GM12878 (cell line): Measurements from ENCODE around the gene SLC37A1. TPM values are rescaled to one million over a fixed set of nuclear protein-coding genes. Genes with fewer than 3 reads are reported as not detected.

ENCODE experiments used
- ATAC-seq: fragments of 200-7000 bp; cut with Tn5 transposase; 3 replicates; pipeline ENCODE4 v1.9.1; 2020; ENCODE audit warnings: mild to moderate bottlenecking, moderate library complexity
- BruUV-seq: library from RNA; stranded (reverse); fragments of 400-500 nt; replicated peaks from 2 replicates; lab custom pipeline; 2021; lab: Mats Ljungman, UMichigan
- CTCF ChIA-PET: fragments of 300-600 bp; sonication (Branson Sonifier 250); formaldehyde crosslinking; extraction: SDS; loops from one replicate; lab custom pipeline; 2021; ENCODE audit warnings: inconsistent platforms; lab: Yijun Ruan, JAX
- POLR2A ChIA-PET: fragments of 350-600 bp; formaldehyde crosslinking; extraction: SDS; loops from one replicate; lab custom pipeline; 2021; ENCODE audit warnings: inconsistent platforms; lab: Charles Lee
- RAD21 ChIA-PET: fragments of 300-600 bp; sonication (Branson Sonifier 250); formaldehyde crosslinking; loops from one replicate; lab custom pipeline; 2023; ENCODE audit warnings: antibody characterized with exemption; ENCODE audit not compliant: unreplicated experiment; lab: Charles Lee
- SMC1A ChIA-PET: fragments of 300-600 bp; sonication (Branson Sonifier 250); formaldehyde crosslinking; loops from one replicate; lab custom pipeline; 2023; ENCODE audit not compliant: unreplicated experiment, uncharacterized antibody; lab: Charles Lee
- DNase-seq: peaks from one replicate; pipeline ENCODE4 v3.0.0-alpha.2; 2011; ENCODE audit warnings: low read depth, low spot score
- FAIRE-seq: peaks from 3 replicates; lab custom pipeline; 2011; peaks lifted over from hg19 to GRCh38; lab: Jason Lieb, UNC
- H2AFZ ChIP-seq: 2 replicates; pipeline ENCODE4 v1.6.0; 2011; ENCODE audit warnings: low read depth, low read length, control low read depth; ENCODE audit not compliant: control insufficient read depth
- H3K27ac ChIP-seq: 2 replicates; pipeline ENCODE4 v1.5.1; 2011; ENCODE audit warnings: control low read depth; ENCODE audit not compliant: control insufficient read depth, insufficient read depth
- H3K27me3 ChIP-seq, 2 experiments: replicated peaks in 1 of 2; 2 replicates each; pipeline versions ENCODE4 v1.6.0 to v1.6.1; 2011; ENCODE audit warnings: low read length in 1 of 2; ENCODE audit not compliant: control insufficient read depth in 2 of 2, insufficient read depth in 2 of 2
- H3K36me3 ChIP-seq, 2 experiments: 2 replicates each; pipeline ENCODE4 v1.5.1; 2011; ENCODE audit warnings: low read length in 1 of 2; ENCODE audit not compliant: control insufficient read depth in 2 of 2, insufficient read depth in 2 of 2
- H3K4me1 ChIP-seq: 2 replicates; pipeline ENCODE4 v1.6.1; 2011; ENCODE audit warnings: mild to moderate bottlenecking, low read length, moderate library complexity, mixed read lengths; ENCODE audit not compliant: control insufficient read depth, insufficient read depth
- H3K4me2 ChIP-seq: 2 replicates; pipeline ENCODE4 v1.6.0; 2011; ENCODE audit warnings: control low read depth; ENCODE audit not compliant: control insufficient read depth, insufficient read depth
- H3K4me3 ChIP-seq: fragments of 200-600 bp; sonication (generic); 2 replicates; pipeline ENCODE4 v1.5.1; 2016
- H3K79me2 ChIP-seq: 2 replicates; pipeline ENCODE4 v1.6.0; 2011; ENCODE audit warnings: low read length; ENCODE audit not compliant: control insufficient read depth, insufficient read depth
- H3K9ac ChIP-seq: 2 replicates; pipeline ENCODE4 v1.8.0; 2011; ENCODE audit warnings: low read length, control low read depth, mixed read lengths; ENCODE audit not compliant: control insufficient read depth, insufficient read depth
- H3K9me3 ChIP-seq: replicated peaks from 3 replicates; pipeline ENCODE4 v1.5.1; 2011; ENCODE audit warnings: mild to moderate bottlenecking, low read length; ENCODE audit not compliant: control insufficient read depth, insufficient read depth
- H4K20me1 ChIP-seq: 2 replicates; pipeline ENCODE4 v1.6.0; 2011; ENCODE audit not compliant: control insufficient read depth, insufficient read depth
- HDAC6 ChIP-seq: fragments of 200-600 bp; sonication (generic); IDR thresholded peaks from one replicate; pipeline ENCODE4 v1.8.0; 2017; ENCODE audit warnings: antibody characterized with exemption; ENCODE audit not compliant: unreplicated experiment
- SIX5 ChIP-seq: IDR thresholded peaks from 2 replicates; pipeline ENCODE4 v1.6.1; 2011; ENCODE audit warnings: mild to moderate bottlenecking, low read depth, low read length, moderate library complexity; ENCODE audit not compliant: severe bottlenecking
- SREBF2 ChIP-seq: IDR thresholded peaks from 2 replicates; pipeline ENCODE4 v1.6.1; 2012; ENCODE audit warnings: mild to moderate bottlenecking, low read length
- WGBS: methylation state at CpG from one replicate; pipeline ENCODE4 v1.1.6; 2016; ENCODE audit warnings: low lambda C conversion rate; ENCODE audit not compliant: insufficient replicate concordance, insufficient coverage; ENCODE audit errors: missing lambda C conversion rate; 5-methylcytosine and 5-hydroxymethylcytosine counted together
- in situ Hi-C: fragments of 300-500 bp; cut with MboI; formaldehyde crosslinking; loops from 9 replicates; pipeline ENCODE4 v1.14.3; 2018; ENCODE audit warnings: mixed read lengths
- intact Hi-C: fragments of 100-400 bp; cut with micrococcal nuclease; formaldehyde crosslinking; loops from one replicate; pipeline ENCODE4 v1.14.2; 2022; ENCODE audit not compliant: unreplicated experiment
- polyA plus RNA-seq, 11 experiments: library from polyadenylated mRNA; depleted of rRNA in 4 of 11; unstranded in 6 of 11; stranded (reverse) in 5 of 11; fragments of >200 nt; fragmentation: Nextera tagmentation in 4 of 11; fragmentation: Illumina TruSeq in 1 of 11; extraction: Ambion mirVana in 4 of 11; extraction: Trizol in 1 of 11; gene quantifications; 1 replicate in 1 of 11; 2 replicates in 10 of 11; pipeline versions ENCODE4 v1.2.1 to v1.2.3, GENCODE V29; 2011 to 2016; ENCODE audit warnings: inconsistent platforms in 2 of 11, missing spikeins in 2 of 11, low read depth in 1 of 11
- total RNA-seq, 4 experiments: library from RNA; depleted of rRNA in 3 of 4; stranded (reverse); fragments of >200 nt in 3 of 4; fragmentation: Illumina TruSeq in 1 of 4; extraction: Trizol in 1 of 4; gene quantifications; 2 replicates each; pipeline versions ENCODE4 v1.2.1 to v1.2.3, GENCODE V29; 2013 to 2021
- TF ChIP-seq, protein P1 (sequence below): IDR thresholded peaks from 2 replicates; pipeline ENCODE4 v1.6.1; 2012; ENCODE audit warnings: mild to moderate bottlenecking, low read depth, low read length
- TF ChIP-seq, protein P2 (sequence below): fragments of 450-650 bp; IDR thresholded peaks from 2 replicates; pipeline ENCODE4 v1.6.1; 2016; ENCODE audit warnings: mild to moderate bottlenecking, moderate library complexity, borderline replicate concordance
- TF ChIP-seq, protein P3 (sequence below): IDR thresholded peaks from 2 replicates; pipeline ENCODE4 v1.6.1; 2012; ENCODE audit warnings: improper control_type of control experiment, low read depth, low read length; ENCODE audit not compliant: insufficient replicate concordance

SLC37A1 gene
- total and polyA plus RNA-seq, 10 of the 15 experiments (the other 5 are each of a cell fraction or from before 2014, with no cell fraction given), result 1.1 to 35.5 (median 24.4) TPM

DNA sequence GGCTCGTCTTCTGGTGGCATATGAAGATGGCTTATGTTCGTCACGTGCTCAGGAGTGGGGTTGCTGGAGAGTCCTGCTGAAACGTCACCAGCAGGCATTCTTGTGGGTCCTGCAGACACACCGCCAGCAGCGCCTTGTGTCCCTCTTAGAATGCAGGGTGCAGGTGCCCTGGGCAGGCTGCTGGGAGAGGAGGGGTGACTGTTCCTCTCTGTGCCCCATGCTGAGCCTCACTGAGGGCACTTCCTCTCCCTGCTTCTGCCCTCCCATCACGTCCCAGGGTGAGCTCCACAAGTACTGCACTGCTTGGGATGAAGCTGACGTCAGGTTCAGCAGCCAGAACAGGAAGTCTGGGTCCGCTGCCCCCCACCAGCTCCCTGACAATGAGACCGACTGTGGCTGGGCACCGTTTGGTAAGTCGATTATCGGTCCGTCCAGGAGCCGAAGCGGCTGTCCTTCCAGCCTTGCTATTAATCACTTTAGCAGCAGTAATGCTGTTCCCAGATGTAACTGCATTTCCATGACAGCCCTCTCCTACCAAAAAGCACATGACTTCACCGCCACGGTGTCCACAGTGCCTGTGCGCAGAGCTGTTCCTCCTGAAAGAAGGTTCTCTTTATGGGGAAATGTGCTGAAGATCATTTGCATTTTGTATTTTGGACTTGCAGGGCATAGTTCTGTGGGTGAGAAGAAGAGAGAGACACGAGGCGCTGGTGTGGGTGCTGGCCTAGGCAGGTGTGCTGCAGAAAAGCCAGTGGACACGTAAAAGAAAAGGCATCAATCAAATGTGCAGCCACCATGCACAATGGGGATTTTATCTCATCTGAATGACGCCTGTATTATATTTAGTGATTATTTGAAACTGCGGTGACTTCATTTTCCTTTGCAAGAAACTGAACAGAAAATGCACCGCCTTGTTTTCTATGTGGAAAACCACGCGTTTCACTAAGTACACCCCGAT lies 21.0 kb downstream of the SLC37A1 start:
- H3K27me3 ChIP-seq, result no peaks in the 10 kb centered on the region
- ChIA-PET SMC1A (interaction anchor here (0.9 to 9.1 kb wide), 19 partner anchors 11 to 276 kb away, joined by 3 to 268 read pairs (median 10); partner anchors contain the start of gene SLC37A1), CTCF (interaction anchor here (0.6 to 7.6 kb wide), 13 partner anchors 9 to 296 kb away, joined by 3 to 168 read pairs (median 23); partner anchors contain the start of gene SLC37A1), POLR2A (interaction anchor here (0.9 to 6.0 kb wide), 12 partner anchors 9 to 301 kb away, joined by 3 to 71 read pairs (median 8); partner anchors contain the start of gene SLC37A1), RAD21 (interaction anchor here (1.0 to 6.6 kb wide), 27 partner anchors 9 to 361 kb away, joined by 3 to 146 read pairs (median 9); partner anchors contain the start of genes RSPH1 and SLC37A1)
- peak overlapping the region; percentile 76 for H3K27ac ChIP-seq
- DNase-seq (peak; percentile 80), FAIRE-seq (peak; percentile 75), ATAC-seq (peak; percentile 73)
- peak overlapping the region; percentile 38 for H3K4me2 ChIP-seq
- no peaks in the 10 kb centered on the region for H3K9me3 ChIP-seq
- peak overlapping the region; percentile 41 for H2AFZ ChIP-seq
- intact Hi-C loops, result loop anchor here (1.0 to 5.0 kb wide), 2 partner anchors 10 to 297 kb away; no protein-coding TSS in a partner anchor
- peak overlapping the region; percentile 47; the same call in 1 of the 2 replicates for H3K4me3 ChIP-seq
- BruUV-seq, result TSS peak; percentile 73
- peaks cover 71% of the 10 kb centered on the region for H3K4me1 ChIP-seq
- peaks cover 16 to 18% of the 10 kb centered on the region in 2 experiments for H3K36me3 ChIP-seq
- in situ Hi-C loops, result loop anchor here (5.0 kb wide), 3 partner anchors 227 to 387 kb away; no protein-coding TSS in a partner anchor
- peaks cover 19% of the 10 kb centered on the region for H3K79me2 ChIP-seq
- H3K9ac ChIP-seq, result peak overlapping the region; percentile 9
- WGBS, result 1% methylated on average over 28 of the region's 28 CpGs
- no peaks in the 10 kb centered on the region for H4K20me1 ChIP-seq
- TF ChIP-seq, protein P1, sequence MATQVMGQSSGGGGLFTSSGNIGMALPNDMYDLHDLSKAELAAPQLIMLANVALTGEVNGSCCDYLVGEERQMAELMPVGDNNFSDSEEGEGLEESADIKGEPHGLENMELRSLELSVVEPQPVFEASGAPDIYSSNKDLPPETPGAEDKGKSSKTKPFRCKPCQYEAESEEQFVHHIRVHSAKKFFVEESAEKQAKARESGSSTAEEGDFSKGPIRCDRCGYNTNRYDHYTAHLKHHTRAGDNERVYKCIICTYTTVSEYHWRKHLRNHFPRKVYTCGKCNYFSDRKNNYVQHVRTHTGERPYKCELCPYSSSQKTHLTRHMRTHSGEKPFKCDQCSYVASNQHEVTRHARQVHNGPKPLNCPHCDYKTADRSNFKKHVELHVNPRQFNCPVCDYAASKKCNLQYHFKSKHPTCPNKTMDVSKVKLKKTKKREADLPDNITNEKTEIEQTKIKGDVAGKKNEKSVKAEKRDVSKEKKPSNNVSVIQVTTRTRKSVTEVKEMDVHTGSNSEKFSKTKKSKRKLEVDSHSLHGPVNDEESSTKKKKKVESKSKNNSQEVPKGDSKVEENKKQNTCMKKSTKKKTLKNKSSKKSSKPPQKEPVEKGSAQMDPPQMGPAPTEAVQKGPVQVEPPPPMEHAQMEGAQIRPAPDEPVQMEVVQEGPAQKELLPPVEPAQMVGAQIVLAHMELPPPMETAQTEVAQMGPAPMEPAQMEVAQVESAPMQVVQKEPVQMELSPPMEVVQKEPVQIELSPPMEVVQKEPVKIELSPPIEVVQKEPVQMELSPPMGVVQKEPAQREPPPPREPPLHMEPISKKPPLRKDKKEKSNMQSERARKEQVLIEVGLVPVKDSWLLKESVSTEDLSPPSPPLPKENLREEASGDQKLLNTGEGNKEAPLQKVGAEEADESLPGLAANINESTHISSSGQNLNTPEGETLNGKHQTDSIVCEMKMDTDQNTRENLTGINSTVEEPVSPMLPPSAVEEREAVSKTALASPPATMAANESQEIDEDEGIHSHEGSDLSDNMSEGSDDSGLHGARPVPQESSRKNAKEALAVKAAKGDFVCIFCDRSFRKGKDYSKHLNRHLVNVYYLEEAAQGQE, result no peak
- TF ChIP-seq, protein P2, sequence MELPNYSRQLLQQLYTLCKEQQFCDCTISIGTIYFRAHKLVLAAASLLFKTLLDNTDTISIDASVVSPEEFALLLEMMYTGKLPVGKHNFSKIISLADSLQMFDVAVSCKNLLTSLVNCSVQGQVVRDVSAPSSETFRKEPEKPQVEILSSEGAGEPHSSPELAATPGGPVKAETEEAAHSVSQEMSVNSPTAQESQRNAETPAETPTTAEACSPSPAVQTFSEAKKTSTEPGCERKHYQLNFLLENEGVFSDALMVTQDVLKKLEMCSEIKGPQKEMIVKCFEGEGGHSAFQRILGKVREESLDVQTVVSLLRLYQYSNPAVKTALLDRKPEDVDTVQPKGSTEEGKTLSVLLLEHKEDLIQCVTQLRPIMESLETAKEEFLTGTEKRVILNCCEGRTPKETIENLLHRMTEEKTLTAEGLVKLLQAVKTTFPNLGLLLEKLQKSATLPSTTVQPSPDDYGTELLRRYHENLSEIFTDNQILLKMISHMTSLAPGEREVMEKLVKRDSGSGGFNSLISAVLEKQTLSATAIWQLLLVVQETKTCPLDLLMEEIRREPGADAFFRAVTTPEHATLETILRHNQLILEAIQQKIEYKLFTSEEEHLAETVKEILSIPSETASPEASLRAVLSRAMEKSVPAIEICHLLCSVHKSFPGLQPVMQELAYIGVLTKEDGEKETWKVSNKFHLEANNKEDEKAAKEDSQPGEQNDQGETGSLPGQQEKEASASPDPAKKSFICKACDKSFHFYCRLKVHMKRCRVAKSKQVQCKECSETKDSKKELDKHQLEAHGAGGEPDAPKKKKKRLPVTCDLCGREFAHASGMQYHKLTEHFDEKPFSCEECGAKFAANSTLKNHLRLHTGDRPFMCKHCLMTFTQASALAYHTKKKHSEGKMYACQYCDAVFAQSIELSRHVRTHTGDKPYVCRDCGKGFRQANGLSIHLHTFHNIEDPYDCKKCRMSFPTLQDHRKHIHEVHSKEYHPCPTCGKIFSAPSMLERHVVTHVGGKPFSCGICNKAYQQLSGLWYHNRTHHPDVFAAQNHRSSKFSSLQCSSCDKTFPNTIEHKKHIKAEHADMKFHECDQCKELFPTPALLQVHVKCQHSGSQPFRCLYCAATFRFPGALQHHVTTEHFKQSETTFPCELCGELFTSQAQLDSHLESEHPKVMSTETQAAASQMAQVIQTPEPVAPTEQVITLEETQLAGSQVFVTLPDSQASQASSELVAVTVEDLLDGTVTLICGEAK, result no peak; the same call in 1 of the 2 replicates
- no peak for TF ChIP-seq SIX5
- no peak for TF ChIP-seq HDAC6
- TF ChIP-seq, protein P3, sequence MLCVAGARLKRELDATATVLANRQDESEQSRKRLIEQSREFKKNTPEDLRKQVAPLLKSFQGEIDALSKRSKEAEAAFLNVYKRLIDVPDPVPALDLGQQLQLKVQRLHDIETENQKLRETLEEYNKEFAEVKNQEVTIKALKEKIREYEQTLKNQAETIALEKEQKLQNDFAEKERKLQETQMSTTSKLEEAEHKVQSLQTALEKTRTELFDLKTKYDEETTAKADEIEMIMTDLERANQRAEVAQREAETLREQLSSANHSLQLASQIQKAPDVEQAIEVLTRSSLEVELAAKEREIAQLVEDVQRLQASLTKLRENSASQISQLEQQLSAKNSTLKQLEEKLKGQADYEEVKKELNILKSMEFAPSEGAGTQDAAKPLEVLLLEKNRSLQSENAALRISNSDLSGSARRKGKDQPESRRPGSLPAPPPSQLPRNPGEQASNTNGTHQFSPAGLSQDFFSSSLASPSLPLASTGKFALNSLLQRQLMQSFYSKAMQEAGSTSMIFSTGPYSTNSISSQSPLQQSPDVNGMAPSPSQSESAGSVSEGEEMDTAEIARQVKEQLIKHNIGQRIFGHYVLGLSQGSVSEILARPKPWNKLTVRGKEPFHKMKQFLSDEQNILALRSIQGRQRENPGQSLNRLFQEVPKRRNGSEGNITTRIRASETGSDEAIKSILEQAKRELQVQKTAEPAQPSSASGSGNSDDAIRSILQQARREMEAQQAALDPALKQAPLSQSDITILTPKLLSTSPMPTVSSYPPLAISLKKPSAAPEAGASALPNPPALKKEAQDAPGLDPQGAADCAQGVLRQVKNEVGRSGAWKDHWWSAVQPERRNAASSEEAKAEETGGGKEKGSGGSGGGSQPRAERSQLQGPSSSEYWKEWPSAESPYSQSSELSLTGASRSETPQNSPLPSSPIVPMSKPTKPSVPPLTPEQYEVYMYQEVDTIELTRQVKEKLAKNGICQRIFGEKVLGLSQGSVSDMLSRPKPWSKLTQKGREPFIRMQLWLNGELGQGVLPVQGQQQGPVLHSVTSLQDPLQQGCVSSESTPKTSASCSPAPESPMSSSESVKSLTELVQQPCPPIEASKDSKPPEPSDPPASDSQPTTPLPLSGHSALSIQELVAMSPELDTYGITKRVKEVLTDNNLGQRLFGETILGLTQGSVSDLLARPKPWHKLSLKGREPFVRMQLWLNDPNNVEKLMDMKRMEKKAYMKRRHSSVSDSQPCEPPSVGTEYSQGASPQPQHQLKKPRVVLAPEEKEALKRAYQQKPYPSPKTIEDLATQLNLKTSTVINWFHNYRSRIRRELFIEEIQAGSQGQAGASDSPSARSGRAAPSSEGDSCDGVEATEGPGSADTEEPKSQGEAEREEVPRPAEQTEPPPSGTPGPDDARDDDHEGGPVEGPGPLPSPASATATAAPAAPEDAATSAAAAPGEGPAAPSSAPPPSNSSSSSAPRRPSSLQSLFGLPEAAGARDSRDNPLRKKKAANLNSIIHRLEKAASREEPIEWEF, result peak; percentile 73
- no peak for TF ChIP-seq SREBF2
